Measurements from ENCODE around the gene ZFPM1.
"Not testable (repeated sequence)": the region's sequence is repeated elsewhere in the genome, so short reads cannot be mapped to it uniquely, and the experiment has no call there.

Gene ZFPM1

DNA sequence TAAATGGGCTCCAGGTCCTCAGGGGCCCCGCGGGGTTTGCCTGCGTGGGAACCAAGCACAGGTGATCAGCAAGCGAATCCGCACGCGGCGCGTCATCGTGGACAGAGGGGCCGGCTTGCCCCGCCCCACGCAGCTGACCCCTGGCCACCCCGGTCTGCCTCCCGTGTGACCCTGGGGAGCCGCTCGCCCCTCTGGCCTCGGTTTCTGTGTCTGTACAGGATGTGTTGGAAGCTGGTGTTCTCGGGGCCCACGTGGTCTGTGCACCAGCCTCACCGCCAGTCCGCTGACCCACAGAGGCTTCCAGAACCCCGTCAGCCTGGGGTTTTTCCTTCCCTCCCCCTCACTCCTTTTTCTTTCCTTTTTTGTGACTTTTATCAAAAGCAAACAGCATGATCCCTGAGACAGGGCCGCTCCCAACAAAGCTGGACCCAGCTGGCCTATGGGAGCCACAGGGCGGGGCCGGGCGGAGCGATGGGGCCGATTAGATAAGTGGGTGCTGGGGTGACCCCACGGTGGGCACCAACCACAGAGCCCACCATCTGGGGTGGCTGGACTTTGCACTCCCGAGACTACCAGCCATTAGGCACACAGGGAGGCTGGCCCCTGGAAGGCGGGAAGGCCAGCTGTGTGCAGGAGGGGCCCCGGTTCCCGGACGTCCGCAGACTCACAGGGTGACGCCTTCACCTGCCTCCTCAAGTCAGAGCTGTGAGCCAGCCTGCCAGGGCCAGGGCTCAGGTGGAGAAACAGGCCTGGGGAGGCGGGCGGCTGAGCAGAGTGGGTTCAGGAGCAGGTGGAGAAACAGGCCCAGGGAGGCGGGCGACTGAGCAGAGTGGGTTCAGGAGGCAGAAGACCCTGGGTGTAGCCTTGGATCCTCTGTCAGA, 56.0 kb downstream of the ZFPM1 start:
- Mint-ChIP-seq H3K27ac (no peak overlapping the region), H3K9me3 (no peaks in the 10 kb centered on the region), H3K4me3 (no peak overlapping the region), H3K36me3 (peaks cover 6% of the 10 kb centered on the region), H3K4me1 (no peaks in the 10 kb centered on the region)
- DNase-seq (ENCODE audit: low spot score in 2 of 2): no peak
- ATAC-seq: no peak

GRCh38 chr16:88509749-88510069, 56.6 kb downstream of the ZFPM1 start:
- ATAC-seq (no peak), DNase-seq (ENCODE audit: low spot score in 2 of 2) (no peak)
- no peaks in the 10 kb centered on the region for H3K4me1 Mint-ChIP-seq
- H3K36me3 Mint-ChIP-seq: peaks cover 8% of the 10 kb centered on the region
- H3K9me3 Mint-ChIP-seq: no peaks in the 10 kb centered on the region
- H3K4me3 Mint-ChIP-seq: no peak overlapping the region
- no peak overlapping the region for H3K27ac Mint-ChIP-seq

- Mint-ChIP-seq H3K4me3 (no peak overlapping the region), H3K36me3 (peaks cover 9% of the 10 kb centered on the region), H3K4me1 (no peaks in the 10 kb centered on the region), H3K27ac (no peak overlapping the region), H3K9me3 (no peaks in the 10 kb centered on the region)
- ATAC-seq (no peak), DNase-seq (ENCODE audit: low spot score in 2 of 2) (no peak)
These were observed 57.3 kb downstream of the ZFPM1 start for GRCh38 chr16:88510091-88510994.

- no peak overlapping the region for H3K27ac Mint-ChIP-seq
- H3K4me3 Mint-ChIP-seq: no peak overlapping the region
- no peaks in the 10 kb centered on the region for H3K4me1 Mint-ChIP-seq
- ATAC-seq: no peak
- H3K9me3 Mint-ChIP-seq: no peaks in the 10 kb centered on the region
- H3K36me3 Mint-ChIP-seq: peaks cover 9% of the 10 kb centered on the region
- no peak for DNase-seq (ENCODE audit: low spot score in 2 of 2)
These were observed 58.0 kb downstream of the ZFPM1 start for GRCh38 chr16:88511060-88511459.

- no peaks in the 10 kb centered on the region for H3K9me3 Mint-ChIP-seq
- ATAC-seq: no peak
- peaks cover 16% of the 10 kb centered on the region for H3K36me3 Mint-ChIP-seq
- peaks cover 3% of the 10 kb centered on the region for H3K4me1 Mint-ChIP-seq
- no peak overlapping the region for H3K27ac Mint-ChIP-seq
- DNase-seq (ENCODE audit: low spot score in 2 of 2): no peak
- H3K4me3 Mint-ChIP-seq: no peak overlapping the region
These were observed 58.8 kb downstream of the ZFPM1 start for GRCh38 chr16:88511906-88512305.

DNA sequence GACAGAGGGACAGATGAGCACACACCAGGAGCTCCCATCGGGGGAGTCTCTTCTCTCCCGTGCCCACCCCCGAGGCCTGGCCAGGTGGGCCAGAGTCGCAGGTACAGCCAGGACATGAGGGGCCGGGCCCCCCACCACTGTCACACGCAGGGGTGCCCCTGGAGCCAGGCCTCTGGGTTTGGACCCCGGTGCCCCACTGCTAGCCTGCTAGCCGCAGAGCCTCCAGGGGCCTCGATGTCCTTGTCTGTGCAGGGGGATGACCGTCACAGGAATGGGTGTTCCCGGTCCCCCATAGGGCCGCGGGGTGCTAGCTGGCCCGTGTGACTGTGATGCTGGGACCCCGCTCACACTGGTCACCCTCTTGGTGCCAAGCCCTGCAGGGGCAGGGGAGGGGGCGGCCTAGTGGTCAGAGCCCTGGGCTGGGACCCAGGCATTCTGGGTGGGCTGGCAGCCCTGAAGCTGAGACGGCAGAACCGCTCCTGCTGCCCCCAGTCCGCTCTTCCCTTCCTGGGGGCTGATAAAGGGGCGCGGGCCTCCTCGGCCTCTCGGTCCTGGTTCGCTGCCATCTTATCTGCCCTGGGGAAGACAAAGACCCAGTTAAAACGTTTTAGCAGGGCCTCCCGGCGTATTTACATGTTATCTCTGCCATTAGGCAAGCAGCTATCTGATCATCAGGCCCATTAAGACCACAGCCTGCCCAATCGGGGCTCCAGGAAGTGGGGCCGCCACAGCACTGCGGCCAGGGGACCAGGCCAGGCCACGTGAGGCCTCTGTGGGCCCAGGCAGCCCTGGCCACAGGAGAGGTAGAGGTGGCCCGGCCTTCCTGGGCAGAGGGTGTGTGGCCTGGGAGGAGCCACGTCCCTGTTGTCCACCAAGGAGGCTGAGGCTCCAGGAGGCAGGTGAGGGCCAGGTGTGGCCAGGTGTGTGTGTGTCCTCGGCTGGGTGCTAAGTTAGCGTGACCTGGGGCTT, 59.9 kb downstream of the ZFPM1 start:
- Mint-ChIP-seq H3K36me3 (peaks cover 26% of the 10 kb centered on the region), H3K4me3 (no peak overlapping the region), H3K4me1 (peaks cover 12% of the 10 kb centered on the region), H3K27ac (no peak overlapping the region), H3K9me3 (peaks cover under 1% of the 10 kb centered on the region)
- DNase-seq (ENCODE audit: low spot score in 2 of 2) (no peak), ATAC-seq (no peak)

- DNase-seq (ENCODE audit: low spot score in 2 of 2): no peak
- Mint-ChIP-seq H3K4me3 (no peak overlapping the region), H3K27ac (no peak overlapping the region), H3K36me3 (peaks cover 30% of the 10 kb centered on the region), H3K4me1 (peaks cover 18% of the 10 kb centered on the region), H3K9me3 (peaks cover 7% of the 10 kb centered on the region)
- ATAC-seq: no peak
These were observed 61.0 kb downstream of the ZFPM1 start for GRCh38 chr16:88514070-88514469.

DNA sequence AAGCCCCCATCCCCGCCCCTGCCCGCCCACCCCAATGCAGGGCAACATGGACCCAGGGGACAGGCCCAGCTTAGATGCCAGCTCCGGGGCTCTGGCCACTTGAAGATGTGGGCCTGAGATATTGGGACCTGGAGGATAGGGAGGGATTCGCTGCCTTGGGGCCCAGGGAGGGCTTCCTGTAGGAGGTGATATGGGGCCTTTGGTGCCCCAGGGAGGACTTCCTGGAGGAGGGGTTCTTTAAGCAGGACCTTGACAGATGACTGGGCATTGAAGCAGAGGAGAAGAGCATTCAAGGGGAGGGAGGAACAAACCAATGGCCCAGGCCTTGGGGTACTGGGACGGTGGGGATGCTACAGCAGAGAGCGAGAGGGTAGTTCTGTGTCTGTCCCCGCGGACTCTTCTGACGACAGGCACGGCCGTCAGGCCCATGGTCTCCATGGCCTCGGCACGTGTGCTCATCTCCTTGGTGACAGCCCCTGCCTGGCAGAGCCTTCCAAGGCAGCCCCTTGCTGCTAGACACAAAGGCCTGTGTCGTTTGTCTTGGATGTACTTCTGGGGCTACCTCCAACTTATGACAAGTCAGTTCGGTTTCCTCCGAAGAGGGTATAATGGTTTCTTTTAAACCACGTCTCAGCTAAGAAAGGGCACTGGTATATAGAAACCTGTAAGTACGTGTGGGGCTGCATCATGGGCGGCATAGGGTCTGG, 61.6 kb downstream of the ZFPM1 start:
- no peak overlapping the region for H3K4me3 Mint-ChIP-seq
- no peak overlapping the region for H3K27ac Mint-ChIP-seq

GRCh38 chr16:88515371-88515770, 62.3 kb downstream of the ZFPM1 start:
- H3K4me3 Mint-ChIP-seq: no peak overlapping the region
- H3K36me3 Mint-ChIP-seq: peaks cover 35% of the 10 kb centered on the region
- ATAC-seq (no peak), DNase-seq (ENCODE audit: low spot score in 2 of 2) (no peak)
- H3K9me3 Mint-ChIP-seq: peaks cover 10% of the 10 kb centered on the region
- peaks cover 30% of the 10 kb centered on the region for H3K4me1 Mint-ChIP-seq
- H3K27ac Mint-ChIP-seq: no peak overlapping the region

More for the DNA sequence above, 61.6 kb downstream of the ZFPM1 start:
- peaks cover 23% of the 10 kb centered on the region for H3K4me1 Mint-ChIP-seq
- H3K9me3 Mint-ChIP-seq: peaks cover 10% of the 10 kb centered on the region
- peaks cover 30% of the 10 kb centered on the region for H3K36me3 Mint-ChIP-seq
- DNase-seq (ENCODE audit: low spot score in 2 of 2) (no peak), ATAC-seq (no peak)

GRCh38 chr16:88515925-88516594, 63.0 kb downstream of the ZFPM1 start:
- DNase-seq (ENCODE audit: low spot score in 2 of 2): no peak
- Mint-ChIP-seq H3K9me3 (peaks cover 10% of the 10 kb centered on the region), H3K4me3 (no peak overlapping the region), H3K27ac (no peak overlapping the region), H3K4me1 (peaks cover 30% of the 10 kb centered on the region), H3K36me3 (peaks cover 36% of the 10 kb centered on the region)
- ATAC-seq: no peak

DNA sequence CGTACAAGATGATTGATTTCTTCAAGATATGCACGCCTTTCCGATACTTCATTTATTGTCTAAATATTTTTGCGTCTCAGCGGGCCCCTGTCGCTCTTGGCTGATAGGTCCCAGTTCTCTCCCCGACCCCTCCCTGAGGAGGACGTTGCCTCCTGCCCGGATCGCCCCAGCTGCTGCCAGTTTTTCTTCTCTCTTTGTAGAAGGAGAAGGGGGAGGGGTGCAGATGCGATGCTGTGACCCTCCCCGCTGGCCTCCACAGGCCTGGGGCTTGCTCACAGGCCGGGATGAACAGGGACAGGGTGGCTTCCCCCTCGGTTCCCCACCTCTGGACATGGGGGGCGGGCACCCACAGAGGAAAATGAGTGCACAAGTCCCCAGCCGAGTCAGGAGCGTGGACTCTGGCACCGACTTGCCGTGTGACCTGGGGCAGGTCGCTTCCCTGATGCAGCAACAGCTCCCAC, 63.6 kb downstream of the ZFPM1 start:
- Mint-ChIP-seq H3K9me3 (peaks cover 10% of the 10 kb centered on the region), H3K4me3 (no peak overlapping the region)

DNA sequence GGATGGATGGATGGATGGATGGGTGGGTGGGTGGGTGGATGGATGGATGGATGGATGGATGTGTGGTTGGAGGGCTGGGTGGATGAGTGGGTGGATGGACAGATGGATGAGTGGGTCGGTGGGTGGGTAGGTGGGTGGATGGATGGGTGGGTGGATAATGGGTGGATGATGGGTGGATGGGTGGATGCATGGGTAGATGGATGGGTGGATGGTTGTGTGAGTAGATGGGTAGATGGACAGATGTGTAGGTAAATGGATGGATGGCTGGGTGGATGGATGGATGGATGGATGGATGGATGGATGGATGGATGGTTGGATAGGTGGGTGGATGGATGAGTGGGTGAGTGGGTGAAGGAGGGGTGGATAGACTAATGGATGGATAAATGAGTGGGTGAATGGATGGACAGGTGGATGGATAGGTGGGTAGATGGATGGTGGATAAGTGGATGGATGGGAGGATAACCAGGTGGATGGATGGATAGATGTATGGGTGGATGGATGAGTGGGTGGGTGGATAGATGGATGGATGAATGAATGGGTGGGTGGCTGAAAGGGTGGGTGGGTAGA, 64.2 kb downstream of the ZFPM1 start:
- H3K4me1 Mint-ChIP-seq: peaks cover 30% of the 10 kb centered on the region
- H3K27ac Mint-ChIP-seq; DNase-seq (ENCODE audit: low spot score in 2 of 2); H3K4me3 Mint-ChIP-seq; H3K9me3 Mint-ChIP-seq; ATAC-seq: not testable (repeated sequence)
- peaks cover 36% of the 10 kb centered on the region for H3K36me3 Mint-ChIP-seq

More for the DNA sequence above, 63.6 kb downstream of the ZFPM1 start:
- H3K4me1 Mint-ChIP-seq: peaks cover 30% of the 10 kb centered on the region
- DNase-seq (ENCODE audit: low spot score in 2 of 2) (no peak), ATAC-seq (no peak)
- no peak overlapping the region for H3K27ac Mint-ChIP-seq
- peaks cover 36% of the 10 kb centered on the region for H3K36me3 Mint-ChIP-seq

DNA sequence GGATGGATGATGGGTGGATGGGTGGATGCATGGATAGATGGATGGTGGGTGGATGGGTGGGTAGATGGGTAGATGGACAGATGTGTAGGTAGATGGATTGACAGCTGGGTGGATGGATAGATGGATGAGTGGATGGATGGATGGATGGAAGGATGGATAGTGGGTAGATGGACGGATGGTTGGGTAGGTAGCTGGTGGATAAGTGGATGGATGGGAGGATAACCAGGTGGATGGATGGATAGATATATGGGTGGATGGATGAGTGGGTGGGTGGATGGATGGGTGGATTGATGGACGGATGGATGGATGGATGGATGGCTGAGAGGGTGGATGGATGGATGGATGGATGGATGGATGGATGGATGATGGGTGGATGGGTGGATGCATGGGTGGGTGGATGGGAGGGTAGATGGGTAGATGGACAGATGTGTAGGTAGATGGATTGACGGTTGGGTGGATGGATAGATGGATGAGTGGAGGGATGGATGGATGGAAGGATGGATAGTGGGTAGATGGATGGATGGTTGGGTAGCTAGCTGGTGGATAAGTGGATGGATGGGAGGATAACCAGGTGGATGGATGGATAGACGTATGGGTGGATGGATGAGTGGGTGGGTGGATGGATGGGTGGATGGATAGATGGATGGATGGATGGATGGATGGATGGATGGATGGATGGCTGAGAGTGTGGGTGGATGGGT, 65.5 kb downstream of the ZFPM1 start:
- H3K9me3 Mint-ChIP-seq; DNase-seq (ENCODE audit: low spot score in 2 of 2); ATAC-seq; H3K4me3 Mint-ChIP-seq; H3K27ac Mint-ChIP-seq: not testable (repeated sequence)
- peaks cover 30% of the 10 kb centered on the region for H3K4me1 Mint-ChIP-seq
- peaks cover 36% of the 10 kb centered on the region for H3K36me3 Mint-ChIP-seq
